ENCODE measurements around the gene ANKRD27. TPM values are rescaled to one million over a fixed set of nuclear protein-coding genes. Genes with fewer than 3 reads are reported as not detected.

Gene ANKRD27
- polyA plus RNA-seq, 4 donors = 16.9 to 21.0 (median 19.9) TPM

DNA sequence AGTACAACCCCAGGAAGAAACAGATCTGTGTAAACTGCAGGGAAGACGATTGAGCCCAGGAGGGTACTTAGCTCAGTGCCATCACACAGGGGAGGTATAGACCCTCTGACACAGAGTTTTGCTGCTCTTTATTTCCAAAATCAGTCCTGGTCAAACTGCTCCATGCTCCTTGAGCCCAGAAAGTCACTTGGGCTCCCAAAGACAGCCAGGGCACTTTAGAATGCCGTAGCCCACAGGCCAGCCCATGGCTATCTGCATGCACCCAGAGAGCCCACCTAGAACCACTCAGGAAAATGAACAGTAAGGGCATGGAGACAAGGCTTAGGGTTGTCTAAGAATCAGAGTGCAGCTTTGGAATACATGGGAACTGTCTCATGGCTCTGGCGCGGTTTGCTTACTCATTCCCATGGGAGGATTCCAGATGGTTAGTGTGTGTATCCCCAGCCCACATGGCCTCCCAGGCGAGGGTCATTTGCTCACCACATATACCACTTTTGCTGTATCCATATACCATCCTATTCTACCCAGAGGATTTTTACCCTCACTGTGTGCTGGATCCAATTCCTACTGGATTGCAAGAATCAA, 108.6 kb downstream of the ANKRD27 start:
- DNase-seq (ENCODE audit: low read depth in 4 of 4, low spot score in 3 of 4) = no peak

DNA sequence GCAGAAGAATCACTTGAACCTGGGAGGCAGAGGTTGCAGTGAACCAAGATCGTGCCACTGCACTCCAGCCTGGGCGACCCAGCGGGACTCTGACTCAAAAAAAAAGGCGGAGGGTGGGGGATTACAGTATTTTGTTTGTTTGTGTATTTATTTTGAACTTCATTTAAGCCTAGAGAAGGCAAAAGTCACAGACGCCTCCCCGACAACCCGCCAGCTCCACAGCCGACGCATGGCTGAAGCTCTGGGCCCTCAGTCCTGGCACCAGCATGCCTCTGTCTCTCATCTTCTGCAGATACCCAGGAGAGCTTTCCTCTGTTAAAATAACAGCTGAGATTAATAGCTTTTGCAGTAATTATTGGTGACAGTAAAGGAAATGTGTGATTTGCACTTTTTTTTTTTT, 111.2 kb downstream of the ANKRD27 start:
- DNase-seq (ENCODE audit: low read depth in 4 of 4, low spot score in 3 of 4) = no peak

DNA sequence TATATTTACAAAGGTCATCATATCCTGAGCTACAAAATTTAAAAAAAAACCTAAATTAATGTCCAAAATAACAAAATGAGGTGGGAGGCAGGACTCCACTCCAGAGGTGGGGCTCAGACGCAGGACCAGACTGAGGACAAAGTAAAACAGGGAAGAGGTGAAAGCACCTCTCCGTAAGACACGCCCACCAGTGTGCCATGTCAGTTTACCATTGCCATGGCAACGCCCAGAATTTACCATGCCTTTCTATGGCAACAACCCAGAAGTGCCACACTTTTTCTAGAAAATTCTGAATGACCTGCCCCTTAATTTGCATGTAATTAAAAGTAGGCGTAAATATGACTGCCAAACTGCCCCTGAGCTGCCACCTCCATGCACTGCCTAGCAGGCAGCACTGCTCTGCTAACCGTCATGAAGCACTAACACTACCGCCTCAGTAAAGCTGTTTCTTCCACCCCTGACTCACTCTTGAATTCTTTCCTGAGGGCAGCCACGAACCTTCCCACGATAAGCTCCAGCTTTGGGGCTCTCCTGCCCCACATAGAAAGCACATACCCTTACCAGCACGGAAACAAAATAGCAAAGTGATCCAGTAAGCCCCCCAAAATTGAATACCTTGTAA, 116.3 kb downstream of the ANKRD27 start:
- no peak for DNase-seq (ENCODE audit: low read depth in 4 of 4, low spot score in 3 of 4)

DNA sequence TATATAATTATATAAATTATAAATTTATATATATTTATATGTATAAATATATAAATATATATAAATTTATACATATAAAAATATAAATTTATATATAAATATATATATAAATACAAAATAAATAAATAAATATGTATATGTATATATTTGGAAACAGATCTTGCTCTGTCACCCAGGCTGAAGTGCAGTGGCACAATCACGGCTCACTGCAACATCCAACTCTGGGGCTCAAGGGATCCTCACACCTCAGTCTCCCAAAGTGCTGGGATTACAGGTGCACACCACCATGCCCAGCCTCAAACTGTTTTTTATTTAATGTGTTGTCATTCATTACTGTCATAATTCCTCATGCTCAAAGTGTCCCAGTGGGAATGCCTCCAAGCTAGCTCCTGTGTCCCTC, 119.2 kb downstream of the ANKRD27 start:
- DNase-seq (ENCODE audit: low read depth in 4 of 4, low spot score in 3 of 4) = no peak

DNA sequence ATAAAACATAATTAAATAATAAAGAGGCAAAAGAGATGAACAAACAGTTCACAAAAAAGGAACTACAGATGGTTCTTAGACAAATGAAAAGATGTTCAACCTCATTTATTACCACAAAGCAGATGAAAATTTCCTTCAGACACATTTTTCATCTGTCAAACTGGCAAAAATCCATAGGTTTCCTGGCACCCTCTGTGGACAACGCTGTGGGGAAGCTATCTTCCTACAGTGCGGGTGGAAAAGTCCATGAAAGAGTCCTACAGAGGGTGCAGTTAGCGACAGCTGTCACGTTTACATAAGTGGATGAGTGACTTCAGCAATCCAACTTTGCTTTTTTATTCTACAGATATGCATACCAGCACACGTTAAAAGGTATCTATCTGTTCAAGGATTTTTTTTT, 124.3 kb downstream of the ANKRD27 start:
- no peak for DNase-seq (ENCODE audit: low read depth in 4 of 4, low spot score in 3 of 4)

Other genes starting within 250 kb of the ANKRD27 start
- 100 to 1,000 TPM in 3 of 4 donors, 10 to 100 TPM in 1; 98.3 to 127 (median 124) TPM for gene PDCD5, start 94.0 kb downstream of the ANKRD27 start, polyA plus RNA-seq (ENCODE audit: insufficient read length in 4 of 4)
- under 1 TPM in 3 of 4 donors, not detected in 1; 0.07 to 0.35 (median 0.29) TPM for gene RGS9BP, start 668 bp upstream of the ANKRD27 start, polyA plus RNA-seq (ENCODE audit: insufficient read length in 4 of 4)
- gene NUDT19, start 16.6 kb upstream of the ANKRD27 start, polyA plus RNA-seq (ENCODE audit: insufficient read length in 4 of 4) = 10 to 100 TPM in 3 of 4 donors, 1 to 10 TPM in 1; 8.2 to 13.0 (median 11.6) TPM
- gene TDRD12, start 44.6 kb upstream of the ANKRD27 start, polyA plus RNA-seq (ENCODE audit: insufficient read length in 4 of 4) = 1 to 10 TPM in 1 of 4 donors, under 1 TPM in 3; 0.26 to 1.1 (median 0.50) TPM
- 10 to 100 TPM in 2 of 4 donors, 1 to 10 TPM in 1, under 1 TPM in 1; 0.98 to 14.5 (median 11.5) TPM for gene SLC7A9, start 194.6 kb upstream of the ANKRD27 start, polyA plus RNA-seq (ENCODE audit: insufficient read length in 4 of 4)

Measured in left renal pelvis (tissue), 4 donors.